ENCODE data around the gene C1orf232. TPM values are rescaled to one million over a fixed set of nuclear protein-coding genes. Genes with fewer than 3 reads are reported as not detected.

C1orf232 gene
- total RNA-seq, 1 donor from 2014 or later, result not detected

DNA sequence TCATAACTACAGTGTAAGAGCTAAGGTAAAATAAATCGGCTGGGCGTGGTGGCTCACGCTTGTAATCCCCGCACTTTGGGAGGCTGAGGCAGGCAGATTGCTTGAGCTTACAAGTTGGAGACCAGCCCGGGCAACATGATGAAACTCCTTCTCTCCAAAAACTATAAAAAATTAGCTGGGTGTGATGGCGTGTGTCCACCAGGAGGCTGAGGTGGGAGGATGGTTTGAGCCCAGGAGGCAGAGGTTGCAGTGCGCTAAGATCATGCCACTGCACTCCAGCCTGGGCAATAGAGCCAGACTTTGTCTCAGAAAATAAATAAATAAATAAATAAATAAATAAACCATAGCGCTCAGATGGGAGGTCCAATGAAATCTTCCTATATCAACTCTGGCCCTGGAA is 26.6 kb downstream of the C1orf232 start:
- Mint-ChIP-seq H3K36me3 (no peaks in the 10 kb centered on the region), H3K9me3 (no peaks in the 10 kb centered on the region), H3K4me3 (no peak overlapping the region), H3K4me1 (peaks cover 2% of the 10 kb centered on the region), H3K27me3 (ENCODE audit: low read depth) (peaks cover 5% of the 10 kb centered on the region), H3K27ac (no peak overlapping the region)
- TF ChIP-seq, protein P1, sequence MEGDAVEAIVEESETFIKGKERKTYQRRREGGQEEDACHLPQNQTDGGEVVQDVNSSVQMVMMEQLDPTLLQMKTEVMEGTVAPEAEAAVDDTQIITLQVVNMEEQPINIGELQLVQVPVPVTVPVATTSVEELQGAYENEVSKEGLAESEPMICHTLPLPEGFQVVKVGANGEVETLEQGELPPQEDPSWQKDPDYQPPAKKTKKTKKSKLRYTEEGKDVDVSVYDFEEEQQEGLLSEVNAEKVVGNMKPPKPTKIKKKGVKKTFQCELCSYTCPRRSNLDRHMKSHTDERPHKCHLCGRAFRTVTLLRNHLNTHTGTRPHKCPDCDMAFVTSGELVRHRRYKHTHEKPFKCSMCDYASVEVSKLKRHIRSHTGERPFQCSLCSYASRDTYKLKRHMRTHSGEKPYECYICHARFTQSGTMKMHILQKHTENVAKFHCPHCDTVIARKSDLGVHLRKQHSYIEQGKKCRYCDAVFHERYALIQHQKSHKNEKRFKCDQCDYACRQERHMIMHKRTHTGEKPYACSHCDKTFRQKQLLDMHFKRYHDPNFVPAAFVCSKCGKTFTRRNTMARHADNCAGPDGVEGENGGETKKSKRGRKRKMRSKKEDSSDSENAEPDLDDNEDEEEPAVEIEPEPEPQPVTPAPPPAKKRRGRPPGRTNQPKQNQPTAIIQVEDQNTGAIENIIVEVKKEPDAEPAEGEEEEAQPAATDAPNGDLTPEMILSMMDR (IDR thresholded peaks at IDR 0.05; ENCODE audit: unreplicated experiment), result no peak
- no peak for DNase-seq (ENCODE audit: low spot score in 2 of 2, unreplicated experiment in 2 of 2)

DNA sequence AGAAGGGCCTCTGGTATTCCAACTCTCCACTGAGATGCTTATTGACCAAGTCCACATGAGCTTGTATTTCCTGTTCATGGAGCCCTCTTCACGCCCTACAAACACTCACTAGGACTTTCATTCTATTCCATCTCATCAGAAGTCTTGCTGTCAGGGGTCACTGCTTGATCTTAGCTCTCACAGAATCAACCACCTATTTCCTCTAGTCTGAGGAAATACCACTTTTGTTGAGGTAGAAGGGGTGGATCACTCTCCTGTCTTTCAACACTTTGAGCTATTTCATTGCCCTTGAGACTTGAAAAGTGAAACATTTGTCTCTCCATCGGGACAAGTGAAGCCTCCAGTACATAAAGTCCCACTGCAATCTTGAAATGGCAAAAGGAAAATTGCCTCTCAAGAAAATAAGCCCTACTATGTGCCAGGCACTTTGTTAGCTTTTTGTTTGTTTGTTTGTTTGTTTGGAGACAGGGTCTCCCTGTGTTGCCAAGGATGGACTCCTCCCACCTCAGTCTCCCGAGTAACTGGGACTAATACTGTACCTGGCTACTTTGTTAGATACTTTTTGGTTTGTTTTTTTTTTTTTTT is 29.7 kb downstream of the C1orf232 start:
- Mint-ChIP-seq H3K27ac (no peak overlapping the region), H3K9me3 (peaks cover 11% of the 10 kb centered on the region), H3K4me3 (no peak overlapping the region), H3K27me3 (ENCODE audit: low read depth) (peaks cover 1% of the 10 kb centered on the region), H3K36me3 (peaks cover 2% of the 10 kb centered on the region), H3K4me1 (no peaks in the 10 kb centered on the region)
- no peak for DNase-seq (ENCODE audit: low spot score in 2 of 2, unreplicated experiment in 2 of 2)
- TF ChIP-seq, protein P1 (IDR thresholded peaks at IDR 0.05; ENCODE audit: unreplicated experiment), result no peak

DNA sequence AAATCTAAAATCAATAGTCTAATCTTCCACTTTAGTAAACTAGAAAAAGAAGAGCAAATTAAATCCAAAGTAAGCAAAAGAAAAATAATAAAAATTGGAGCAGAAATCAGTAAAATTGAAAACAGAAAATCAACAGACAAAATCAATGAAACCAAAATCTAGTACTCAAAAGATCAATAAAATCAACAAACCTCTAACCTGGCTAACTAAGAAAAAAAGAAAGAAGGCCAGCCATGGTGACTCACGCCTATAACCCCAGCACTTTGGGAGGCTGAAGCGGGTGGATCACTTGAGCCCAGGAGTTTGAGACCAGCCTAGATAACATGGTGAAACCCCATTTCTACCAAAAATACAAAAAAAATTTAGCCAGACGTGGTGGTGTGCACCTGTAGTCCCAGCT is 34.3 kb downstream of the C1orf232 start:
- Mint-ChIP-seq H3K27ac (no peak overlapping the region), H3K4me3 (no peak overlapping the region), H3K27me3 (ENCODE audit: low read depth) (no peaks in the 10 kb centered on the region), H3K4me1 (no peaks in the 10 kb centered on the region), H3K36me3 (peaks cover 2% of the 10 kb centered on the region), H3K9me3 (peaks cover 13% of the 10 kb centered on the region)
- TF ChIP-seq, protein P1 (IDR thresholded peaks at IDR 0.05; ENCODE audit: unreplicated experiment), result no peak
- DNase-seq (ENCODE audit: low spot score in 2 of 2, unreplicated experiment in 2 of 2), result no peak

DNA sequence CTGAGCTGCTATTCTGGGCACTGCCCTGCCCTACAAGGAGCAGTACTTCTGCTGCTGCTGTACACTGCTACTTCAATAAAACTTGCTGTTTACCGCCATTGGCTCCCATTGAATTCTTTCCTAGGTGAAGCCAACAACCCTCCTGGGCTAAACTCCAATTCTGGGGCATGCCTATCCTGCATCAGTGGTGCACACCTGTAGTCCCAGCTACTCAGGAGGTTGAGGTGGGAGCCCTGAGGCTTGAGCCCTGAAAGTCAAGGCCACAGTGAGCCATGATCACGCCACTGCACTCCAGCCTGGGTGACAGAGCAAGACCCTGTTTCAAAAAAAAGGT is 36.0 kb downstream of the C1orf232 start:
- no peak for DNase-seq (ENCODE audit: low spot score in 2 of 2, unreplicated experiment in 2 of 2)
- no peak overlapping the region for H3K27ac Mint-ChIP-seq
- peaks cover 7% of the 10 kb centered on the region for H3K4me1 Mint-ChIP-seq
- TF ChIP-seq, protein P1 (IDR thresholded peaks at IDR 0.05; ENCODE audit: unreplicated experiment), result no peak
- H3K27me3 Mint-ChIP-seq (ENCODE audit: low read depth), result no peaks in the 10 kb centered on the region
- H3K4me3 Mint-ChIP-seq, result no peak overlapping the region
- peaks cover 2% of the 10 kb centered on the region for H3K36me3 Mint-ChIP-seq
- H3K9me3 Mint-ChIP-seq, result peaks cover 13% of the 10 kb centered on the region

DNA sequence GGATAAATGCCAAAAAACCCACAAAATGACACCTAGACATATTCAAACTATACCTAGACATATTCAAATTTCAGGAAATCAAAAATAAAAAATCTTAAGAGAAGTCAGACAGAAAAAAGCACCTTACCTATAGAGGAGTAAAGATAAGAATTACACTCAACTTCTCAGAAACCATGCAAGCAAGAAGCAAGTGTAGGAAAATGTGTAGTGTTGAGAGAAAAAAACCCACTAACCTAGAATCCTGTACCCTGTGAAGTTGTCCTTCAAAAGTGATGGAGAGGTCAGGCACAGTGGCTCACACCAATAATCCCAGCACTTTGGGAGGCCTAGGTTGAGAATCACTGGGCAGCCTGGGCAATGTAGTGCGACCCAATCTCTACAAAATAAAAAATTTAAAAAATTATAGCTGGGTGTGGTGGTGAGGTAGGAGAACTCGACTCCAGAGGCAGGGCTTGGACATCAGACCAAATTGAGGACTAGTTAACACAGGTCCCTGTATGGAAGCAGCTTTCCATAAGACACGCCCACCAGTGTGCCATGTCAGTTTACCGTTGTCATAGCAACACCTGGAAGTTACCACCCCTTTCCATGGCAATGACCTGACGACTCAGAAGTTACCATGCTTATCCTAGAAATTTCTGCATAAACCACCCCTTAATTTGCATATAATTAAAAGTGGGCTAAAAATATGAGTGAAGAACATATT is 36.5 kb downstream of the C1orf232 start:
- no peak overlapping the region for H3K4me3 Mint-ChIP-seq
- no peaks in the 10 kb centered on the region for H3K27me3 Mint-ChIP-seq (ENCODE audit: low read depth)
- H3K36me3 Mint-ChIP-seq, result peaks cover 2% of the 10 kb centered on the region
- peaks cover 13% of the 10 kb centered on the region for H3K9me3 Mint-ChIP-seq
- TF ChIP-seq, protein P1 (IDR thresholded peaks at IDR 0.05; ENCODE audit: unreplicated experiment), result no peak
- DNase-seq (ENCODE audit: low spot score in 2 of 2, unreplicated experiment in 2 of 2), result no peak
- H3K4me1 Mint-ChIP-seq, result peaks cover 12% of the 10 kb centered on the region
- no peak overlapping the region for H3K27ac Mint-ChIP-seq

Measured in mesothelial cell of epicardium (in vitro differentiated cells).